ENCODE data around the gene ZMYM3.

DNA sequence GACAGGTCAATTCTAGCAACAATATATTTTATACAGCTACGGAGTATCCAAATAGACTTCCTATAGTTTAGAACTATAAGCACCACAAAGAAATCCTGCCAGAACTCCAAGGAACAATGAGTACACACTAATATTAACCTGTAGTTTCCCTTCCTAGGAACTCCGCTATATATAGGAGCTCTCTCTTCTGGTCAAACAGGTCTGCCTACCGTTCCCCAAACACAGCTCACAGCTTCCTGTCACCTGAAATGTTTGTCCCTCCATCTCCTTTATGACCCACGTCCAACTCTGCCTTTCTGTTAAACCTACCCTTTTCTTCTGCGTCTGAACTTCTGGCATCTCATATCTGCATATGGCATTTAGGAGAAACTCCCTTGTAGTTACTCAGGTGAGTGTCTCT lies 41.4 kb downstream of the ZMYM3 start:
- TF ChIP-seq, protein P1, sequence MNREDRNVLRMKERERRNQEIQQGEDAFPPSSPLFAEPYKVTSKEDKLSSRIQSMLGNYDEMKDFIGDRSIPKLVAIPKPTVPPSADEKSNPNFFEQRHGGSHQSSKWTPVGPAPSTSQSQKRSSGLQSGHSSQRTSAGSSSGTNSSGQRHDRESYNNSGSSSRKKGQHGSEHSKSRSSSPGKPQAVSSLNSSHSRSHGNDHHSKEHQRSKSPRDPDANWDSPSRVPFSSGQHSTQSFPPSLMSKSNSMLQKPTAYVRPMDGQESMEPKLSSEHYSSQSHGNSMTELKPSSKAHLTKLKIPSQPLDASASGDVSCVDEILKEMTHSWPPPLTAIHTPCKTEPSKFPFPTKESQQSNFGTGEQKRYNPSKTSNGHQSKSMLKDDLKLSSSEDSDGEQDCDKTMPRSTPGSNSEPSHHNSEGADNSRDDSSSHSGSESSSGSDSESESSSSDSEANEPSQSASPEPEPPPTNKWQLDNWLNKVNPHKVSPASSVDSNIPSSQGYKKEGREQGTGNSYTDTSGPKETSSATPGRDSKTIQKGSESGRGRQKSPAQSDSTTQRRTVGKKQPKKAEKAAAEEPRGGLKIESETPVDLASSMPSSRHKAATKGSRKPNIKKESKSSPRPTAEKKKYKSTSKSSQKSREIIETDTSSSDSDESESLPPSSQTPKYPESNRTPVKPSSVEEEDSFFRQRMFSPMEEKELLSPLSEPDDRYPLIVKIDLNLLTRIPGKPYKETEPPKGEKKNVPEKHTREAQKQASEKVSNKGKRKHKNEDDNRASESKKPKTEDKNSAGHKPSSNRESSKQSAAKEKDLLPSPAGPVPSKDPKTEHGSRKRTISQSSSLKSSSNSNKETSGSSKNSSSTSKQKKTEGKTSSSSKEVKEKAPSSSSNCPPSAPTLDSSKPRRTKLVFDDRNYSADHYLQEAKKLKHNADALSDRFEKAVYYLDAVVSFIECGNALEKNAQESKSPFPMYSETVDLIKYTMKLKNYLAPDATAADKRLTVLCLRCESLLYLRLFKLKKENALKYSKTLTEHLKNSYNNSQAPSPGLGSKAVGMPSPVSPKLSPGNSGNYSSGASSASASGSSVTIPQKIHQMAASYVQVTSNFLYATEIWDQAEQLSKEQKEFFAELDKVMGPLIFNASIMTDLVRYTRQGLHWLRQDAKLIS (CRISPR knock-in tag; IDR thresholded peaks at IDR 0.05; ENCODE audit: borderline replicate concordance): no peak
- TF ChIP-seq ESRRA (CRISPR knock-in tag; IDR thresholded peaks at IDR 0.05; ENCODE audit: borderline replicate concordance) (no peak), JUN (CRISPR knock-in tag; IDR thresholded peaks at IDR 0.05) (no peak)
